Thoracic aorta (tissue), 2 donors: ENCODE measurements around the gene CCDC7. TPM values are rescaled to one million over a fixed set of nuclear protein-coding genes. Genes with fewer than 3 reads are reported as not detected.

Experiments
- ATAC-seq: fragments of 150-250 bp; one replicate; pipeline ENCODE4 v1.8.0; 2017; ENCODE audit warnings: low read depth; ENCODE audit not compliant: insufficient number of reproducible peaks, low FRiP score
- DNase-seq: peaks from one replicate; pipeline ENCODE4 v3.0.0-alpha.2; 2020; ENCODE audit warnings: low spot score
- H3K27ac ChIP-seq, 2 donors: fragments of 200-600 bp; sonication (generic); 1 replicate in 1 of 2; 2 replicates in 1 of 2; pipeline ENCODE4 v1.5.1; 2016; ENCODE audit warnings: mild to moderate bottlenecking in 2 of 2, moderate library complexity in 2 of 2
- H3K27me3 ChIP-seq: fragments of 200-600 bp; sonication (generic); replicated peaks from 2 replicates; pipeline ENCODE4 v1.6.0; 2016; ENCODE audit warnings: mild to moderate bottlenecking; ENCODE audit not compliant: insufficient read depth
- H3K36me3 ChIP-seq: fragments of 200-600 bp; sonication (generic); one replicate; pipeline ENCODE4 v1.5.1; 2016
- H3K4me1 ChIP-seq, 2 donors: fragments of 200-600 bp; sonication (generic); 1 replicate in 1 of 2; 2 replicates in 1 of 2; pipeline versions ENCODE4 v1.5.1 to v1.6.0; 2016; ENCODE audit warnings: low read depth in 2 of 2, mild to moderate bottlenecking in 1 of 2; ENCODE audit not compliant: control insufficient read depth in 1 of 2
- H3K4me3 ChIP-seq: fragments of 200-600 bp; sonication (generic); 2 replicates; pipeline ENCODE4 v1.5.1; 2016; ENCODE audit warnings: mild to moderate bottlenecking
- H3K9me3 ChIP-seq: fragments of 200-600 bp; sonication (generic); 2 replicates; pipeline ENCODE4 v1.5.1; 2016
- CTCF ChIP-seq: fragments of 200-600 bp; sonication (generic); IDR thresholded peaks from one replicate; pipeline ENCODE4 v1.5.1; 2019; ENCODE audit warnings: antibody characterized with exemption
- total RNA-seq, 2 donors: library from RNA; depleted of rRNA; stranded (reverse); fragments of >200 nt; gene quantifications; one replicate each; pipeline versions ENCODE4 v1.1.0 to v1.2.3, GENCODE V29; 2016

Gene CCDC7
- total RNA-seq, 2 donors from 2014 or later, result 35.6 to 70.8 TPM

GRCh38 chr10:32922170-32922569, 476.2 kb downstream of the CCDC7 start:
- no peak overlapping the region for H3K4me3 ChIP-seq
- no peaks in the 10 kb centered on the region for H3K27me3 ChIP-seq
- TF ChIP-seq CTCF, result no peak
- H3K36me3 ChIP-seq, result peaks cover 38% of the 10 kb centered on the region
- no peak overlapping the region for H3K27ac ChIP-seq
- ATAC-seq (no peak), DNase-seq (no peak)
- peaks cover 8 to 12% of the 10 kb centered on the region in 2 donors for H3K4me1 ChIP-seq
- H3K9me3 ChIP-seq, result no peaks in the 10 kb centered on the region

GRCh38 chr10:32923134-32923533, 477.2 kb downstream of the CCDC7 start:
- peaks cover 44% of the 10 kb centered on the region for H3K36me3 ChIP-seq
- no peaks in the 10 kb centered on the region for H3K27me3 ChIP-seq
- no peak for TF ChIP-seq CTCF
- H3K4me1 ChIP-seq, result peaks cover 10 to 12% of the 10 kb centered on the region in 2 donors
- ATAC-seq (no peak), DNase-seq (no peak)
- H3K4me3 ChIP-seq, result no peak overlapping the region
- no peaks in the 10 kb centered on the region for H3K9me3 ChIP-seq
- no peak overlapping the region for H3K27ac ChIP-seq

- Histone ChIP-seq H3K9me3 (no peaks in the 10 kb centered on the region), H3K36me3 (peaks cover 44% of the 10 kb centered on the region), H3K27me3 (no peaks in the 10 kb centered on the region), H3K4me1 (peaks cover 10 to 14% of the 10 kb centered on the region in 2 donors), H3K27ac (no peak overlapping the region), H3K4me3 (no peak overlapping the region)
- ATAC-seq (no peak), DNase-seq (no peak)
- no peak for TF ChIP-seq CTCF
Observed at GRCh38 chr10:32923849-32924248, 477.9 kb downstream of the CCDC7 start.

Other genes starting within 250 kb of the CCDC7 start
- 10 to 100 TPM; 40.2 to 48.5 TPM for gene EPC1, start 99.0 kb upstream of the CCDC7 start, total RNA-seq